Neuronal stem cell (in vitro differentiated cells): ENCODE measurements around the gene IGSF21.

Experiments used
- DNase-seq: peaks from one replicate; pipeline ENCODE4 v3.0.0-alpha.2; 2013; ENCODE audit warnings: low spot score
- H2AFZ ChIP-seq: one replicate; pipeline ENCODE4 v1.6.1; 2013; ENCODE audit warnings: mild to moderate bottlenecking, low read length, inconsistent platforms
- H2AK5ac ChIP-seq: 2 replicates; pipeline ENCODE4 v1.6.1; 2013; ENCODE audit warnings: low read depth, mild to moderate bottlenecking, inconsistent platforms, low read length, moderate library complexity, mixed read lengths
- H2BK120ac ChIP-seq: 2 replicates; pipeline ENCODE4 v1.6.1; 2013; ENCODE audit warnings: low read depth, mild to moderate bottlenecking, inconsistent platforms, low read length, moderate library complexity, mixed read lengths
- H2BK12ac ChIP-seq: one replicate; pipeline ENCODE4 v1.6.1; 2013; ENCODE audit warnings: low read length, inconsistent platforms
- H2BK15ac ChIP-seq: 2 replicates; pipeline ENCODE4 v1.6.1; 2013; ENCODE audit warnings: mild to moderate bottlenecking, low read length, inconsistent platforms, mixed read lengths
- H2BK5ac ChIP-seq: one replicate; pipeline ENCODE4 v1.6.1; 2013; ENCODE audit warnings: inconsistent platforms, mild to moderate bottlenecking, low read length, moderate library complexity
- H3K14ac ChIP-seq: one replicate; pipeline ENCODE4 v1.6.1; 2013; ENCODE audit warnings: low read length, inconsistent platforms
- H3K18ac ChIP-seq: 2 replicates; pipeline ENCODE4 v1.6.1; 2013; ENCODE audit warnings: low read length, inconsistent platforms
- H3K23ac ChIP-seq: 2 replicates; pipeline ENCODE4 v1.6.1; 2013; ENCODE audit warnings: low read depth, mild to moderate bottlenecking, mixed read lengths, low read length, inconsistent platforms; ENCODE audit not compliant: poor library complexity
- H3K27ac ChIP-seq: replicated peaks from 3 replicates; pipeline ENCODE4 v1.5.1; 2013; ENCODE audit warnings: low read length, inconsistent platforms
- H3K27me3 ChIP-seq, 3 experiments: 2 replicates each; pipeline ENCODE4 v1.6.1; 2013; ENCODE audit warnings: low read length in 3 of 3, mild to moderate bottlenecking in 2 of 3, inconsistent platforms in 1 of 3, low read depth in 1 of 3, mixed read lengths in 1 of 3, moderate library complexity in 1 of 3; ENCODE audit not compliant: control insufficient read depth in 3 of 3, insufficient read depth in 3 of 3
- H3K36me3 ChIP-seq, 2 donors: replicated peaks in 1 of 2; 2 replicates each; pipeline ENCODE4 v1.6.1; 2013; ENCODE audit warnings: low read length in 2 of 2; ENCODE audit not compliant: control insufficient read depth in 2 of 2, insufficient read depth in 2 of 2
- H3K4ac ChIP-seq: 2 replicates; pipeline ENCODE4 v1.6.1; 2013; ENCODE audit warnings: inconsistent platforms, mild to moderate bottlenecking, low read length, moderate library complexity
- H3K4me1 ChIP-seq, 2 donors: 1 replicate in 1 of 2; 2 replicates in 1 of 2; pipeline ENCODE4 v1.6.1; 2013; ENCODE audit warnings: low read length in 2 of 2, low read depth in 1 of 2; ENCODE audit not compliant: control insufficient read depth in 2 of 2, insufficient read depth in 1 of 2
- H3K4me2 ChIP-seq: one replicate; pipeline ENCODE4 v1.6.1; 2013; ENCODE audit warnings: mild to moderate bottlenecking, low read length, inconsistent platforms; ENCODE audit not compliant: insufficient read depth, poor library complexity, severe bottlenecking
- H3K4me3 ChIP-seq, 2 donors: 2 replicates each; pipeline ENCODE4 v1.5.1; 2013; ENCODE audit warnings: low read length in 2 of 2, mild to moderate bottlenecking in 2 of 2, inconsistent platforms in 1 of 2, moderate library complexity in 1 of 2
- H3K79me1 ChIP-seq: one replicate; pipeline ENCODE4 v1.6.1; 2013; ENCODE audit warnings: low read depth, mild to moderate bottlenecking, inconsistent platforms, low read length, moderate library complexity
- H3K9ac ChIP-seq: one replicate; pipeline ENCODE4 v1.6.1; 2013; ENCODE audit warnings: mild to moderate bottlenecking, low read depth, low read length, inconsistent platforms; ENCODE audit not compliant: poor library complexity
- H3K9me3 ChIP-seq, 2 donors: replicated peaks in 1 of 2; 2 replicates each; pipeline versions ENCODE3 to v1.6.1; 2013; ENCODE audit warnings: low read length in 2 of 2, mild to moderate bottlenecking in 2 of 2, inconsistent platforms in 1 of 2, low read depth in 1 of 2, mixed read lengths in 1 of 2, moderate library complexity in 1 of 2; ENCODE audit not compliant: control insufficient read depth in 2 of 2, insufficient read depth in 1 of 2
- H4K8ac ChIP-seq: one replicate; pipeline ENCODE4 v1.6.1; 2013; ENCODE audit warnings: low read depth, mild to moderate bottlenecking, inconsistent platforms, low read length, moderate library complexity
- H4K91ac ChIP-seq: one replicate; pipeline ENCODE4 v1.6.1; 2013; ENCODE audit warnings: low read length, low read depth, mild to moderate bottlenecking, inconsistent platforms; ENCODE audit not compliant: poor library complexity
- WGBS, 2 donors: extraction: QIAGEN DNeasy Blood & Tissue Kit; methylation state at CpG; one replicate each; pipeline ENCODE4 v1.1.7; 2013; ENCODE audit warnings: missing lambda C conversion rate in 2 of 2, mixed read lengths in 1 of 2; ENCODE audit not compliant: insufficient read length in 2 of 2, insufficient replicate concordance in 1 of 2; ENCODE audit errors: extremely low coverage in 2 of 2; 5-methylcytosine and 5-hydroxymethylcytosine counted together

Gene IGSF21

DNA sequence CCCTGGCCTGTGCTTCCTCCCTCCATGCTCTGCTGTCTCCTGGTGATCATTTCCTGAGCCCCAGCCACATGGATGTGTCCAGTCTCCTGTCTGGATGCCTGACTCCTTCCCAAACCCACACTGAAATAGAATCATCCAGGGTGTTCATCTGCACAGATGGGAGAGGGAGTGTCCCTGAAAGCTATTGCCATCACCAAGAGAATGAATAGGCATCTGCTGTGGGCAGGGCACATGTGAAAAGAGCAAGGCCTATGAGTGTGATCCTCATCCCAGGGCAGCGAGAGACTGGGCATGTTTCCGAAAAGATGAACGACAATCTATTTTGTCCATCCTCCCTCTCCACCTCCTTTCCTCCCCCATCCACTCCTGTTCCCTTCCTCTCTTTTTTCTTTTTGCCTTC is 5.0 kb downstream of the IGSF21 start:
- Histone ChIP-seq H3K9ac (no peak overlapping the region), H3K4ac (no peak overlapping the region), H2AK5ac (no peak overlapping the region), H2BK5ac (no peak overlapping the region), H3K18ac (no peak overlapping the region), H3K36me3 (no peaks in the 10 kb centered on the region), H3K14ac (no peak overlapping the region), H3K4me2 (no peak overlapping the region), H2BK15ac (no peak overlapping the region), H4K8ac (no peak overlapping the region), H3K4me3 (no peak overlapping the region), H3K4me1 (peaks cover 0 to 16% of the 10 kb centered on the region in 2 donors), H2AFZ (no peak overlapping the region), H3K23ac (no peak overlapping the region), H3K27me3 (peaks cover 15 to 66% (median 35%) of the 10 kb centered on the region in 3 experiments), H2BK120ac (no peak overlapping the region), H3K9me3 (no peaks in the 10 kb centered on the region), H4K91ac (no peak overlapping the region), H3K79me1 (no peaks in the 10 kb centered on the region), H3K27ac (no peak overlapping the region), H2BK12ac (no peak overlapping the region)
- no peak for DNase-seq
- WGBS, 2 donors, result no CpG with 5 or more reads among the region's 3 CpGs

DNA sequence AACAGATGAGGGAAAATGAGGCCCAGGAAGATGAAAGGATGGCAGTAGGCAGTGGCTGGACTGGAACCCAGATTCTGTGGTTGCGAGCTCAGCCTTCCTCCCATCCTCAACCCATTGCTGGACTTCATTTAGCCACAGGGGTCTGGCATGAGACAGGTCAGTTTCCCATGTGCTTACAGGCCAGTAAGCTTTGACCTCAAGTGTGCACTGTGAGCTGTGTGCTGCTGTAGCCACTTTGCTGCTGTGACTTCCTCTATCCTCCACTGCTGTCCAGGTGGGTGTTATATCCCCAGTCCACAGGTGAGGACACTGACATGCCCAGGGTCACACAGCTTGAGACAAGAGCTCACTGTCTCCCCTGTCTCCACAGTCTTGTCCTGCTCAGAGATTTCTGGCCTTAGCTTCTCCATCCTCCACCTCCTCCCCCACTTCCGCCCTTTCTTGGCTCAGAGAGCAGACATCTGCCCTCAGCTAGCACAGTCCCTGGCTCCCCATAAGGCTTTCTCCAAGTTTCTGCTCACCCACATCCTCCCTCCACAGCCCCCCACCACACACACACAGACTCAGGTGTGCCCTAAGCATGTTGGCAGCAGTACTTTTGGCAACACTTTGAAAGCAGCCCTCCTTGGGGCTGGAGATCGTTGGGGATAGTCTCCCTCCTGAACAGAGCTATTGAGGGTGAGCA is 7.3 kb downstream of the IGSF21 start:
- H3K4me2 ChIP-seq, result no peak overlapping the region
- no peak overlapping the region for H4K91ac ChIP-seq
- H3K4ac ChIP-seq, result peak overlapping the region; percentile 48
- H3K4me3 ChIP-seq, result no peak overlapping the region
- H3K14ac ChIP-seq, result no peak overlapping the region
- H2BK120ac ChIP-seq, result no peak overlapping the region
- H4K8ac ChIP-seq, result no peak overlapping the region
- H2AK5ac ChIP-seq, result peak overlapping the region; percentile 48
- peaks cover 0 to 51% (median 17%) of the 10 kb centered on the region in 3 experiments for H3K27me3 ChIP-seq
- H3K18ac ChIP-seq, result peak overlapping the region; percentile 11
- peaks cover 0 to 8% of the 10 kb centered on the region in 2 donors for H3K4me1 ChIP-seq
- no peak overlapping the region for H2AFZ ChIP-seq
- no peaks in the 10 kb centered on the region for H3K79me1 ChIP-seq
- H3K36me3 ChIP-seq, result no peaks in the 10 kb centered on the region
- H3K27ac ChIP-seq, result no peak overlapping the region
- DNase-seq, result no peak
- no peaks in the 10 kb centered on the region for H3K9me3 ChIP-seq
- H2BK15ac ChIP-seq, result peak overlapping the region; percentile 8
- H2BK12ac ChIP-seq, result no peak overlapping the region
- no peak overlapping the region for H3K23ac ChIP-seq
- no peak overlapping the region for H2BK5ac ChIP-seq
- H3K9ac ChIP-seq, result peak overlapping the region; percentile 9
- no CpG with 5 or more reads among the region's 3 CpGs for WGBS, 2 donors

DNA sequence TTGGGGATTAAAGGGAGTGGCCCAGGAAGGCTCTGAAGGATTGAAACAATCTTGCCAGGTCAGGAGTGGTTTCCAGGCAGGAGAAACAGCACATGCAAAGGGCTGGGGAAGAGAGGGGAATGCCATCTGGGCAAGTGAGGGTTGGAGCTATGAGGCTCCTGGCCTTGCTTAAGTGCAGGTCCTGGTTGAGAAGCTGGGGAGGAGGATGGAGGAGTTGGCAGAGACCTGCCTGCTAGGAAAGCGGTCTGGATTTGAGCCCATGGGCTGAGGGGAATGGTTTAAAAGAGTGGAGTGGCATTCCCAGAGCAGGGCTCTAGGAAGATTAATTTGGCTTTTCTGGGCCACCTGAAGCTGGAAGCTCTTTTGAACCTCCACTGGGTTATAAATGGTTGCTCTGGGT is 9.2 kb downstream of the IGSF21 start:
- no peak overlapping the region for H2BK12ac ChIP-seq
- no peak overlapping the region for H3K23ac ChIP-seq
- H2AFZ ChIP-seq, result no peak overlapping the region
- no peaks in the 10 kb centered on the region for H3K79me1 ChIP-seq
- H2BK120ac ChIP-seq, result no peak overlapping the region
- H3K4ac ChIP-seq, result no peak overlapping the region
- no peak for DNase-seq
- no peak overlapping the region for H3K4me3 ChIP-seq
- no peak overlapping the region for H4K91ac ChIP-seq
- H2AK5ac ChIP-seq, result no peak overlapping the region
- peak overlapping the region; percentile 13 for H3K18ac ChIP-seq
- H3K9me3 ChIP-seq, result no peaks in the 10 kb centered on the region
- H3K27ac ChIP-seq, result no peak overlapping the region
- H3K36me3 ChIP-seq, result no peaks in the 10 kb centered on the region
- WGBS, 2 donors, result no CpG with 5 or more reads among the region's 1 CpG
- no peak overlapping the region for H3K14ac ChIP-seq
- no peak overlapping the region for H2BK5ac ChIP-seq
- peaks cover 0 to 7% of the 10 kb centered on the region in 2 donors for H3K4me1 ChIP-seq
- H3K27me3 ChIP-seq, result peaks cover 0 to 32% (median 5%) of the 10 kb centered on the region in 3 experiments
- H3K9ac ChIP-seq, result no peak overlapping the region
- H2BK15ac ChIP-seq, result no peak overlapping the region
- H3K4me2 ChIP-seq, result no peak overlapping the region
- H4K8ac ChIP-seq, result no peak overlapping the region

DNA sequence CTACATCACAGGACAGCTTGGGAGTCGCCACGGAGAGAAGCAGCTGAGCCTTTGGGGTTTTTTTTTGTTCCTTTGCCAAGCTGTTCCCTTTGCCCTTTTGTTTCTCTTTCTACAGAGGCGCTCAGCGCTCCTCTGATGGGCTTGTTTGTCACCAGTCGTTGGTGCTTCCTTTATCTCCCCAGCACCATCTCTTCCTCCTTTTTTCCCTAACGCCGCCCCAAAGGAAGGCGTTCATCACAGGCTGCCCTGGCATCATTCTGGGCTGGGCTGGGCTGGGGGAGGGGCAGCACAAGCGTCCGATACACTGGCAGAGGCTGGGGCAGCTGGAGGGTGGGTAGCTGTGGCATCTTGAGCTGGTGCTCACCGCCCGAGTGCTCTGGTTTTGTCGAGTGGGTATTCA is 10.5 kb downstream of the IGSF21 start:
- Histone ChIP-seq H3K27me3 (peaks cover 0 to 19% (median 0%) of the 10 kb centered on the region in 3 experiments), H3K79me1 (no peaks in the 10 kb centered on the region), H3K9ac (peak overlapping the region; percentile 18), H3K4me3 (no peak overlapping the region), H3K4ac (no peak overlapping the region), H4K8ac (no peak overlapping the region), H2BK15ac (no peak overlapping the region), H2BK12ac (no peak overlapping the region), H2BK120ac (no peak overlapping the region), H3K36me3 (no peaks in the 10 kb centered on the region), H3K27ac (no peak overlapping the region), H3K23ac (no peak overlapping the region), H2AFZ (no peak overlapping the region), H3K18ac (peak overlapping the region; percentile 58), H3K9me3 (no peaks in the 10 kb centered on the region), H2AK5ac (no peak overlapping the region), H2BK5ac (no peak overlapping the region), H4K91ac (no peak overlapping the region), H3K4me1 (peaks cover 0 to 7% of the 10 kb centered on the region in 2 donors), H3K4me2 (no peak overlapping the region), H3K14ac (no peak overlapping the region)
- WGBS, 2 donors, result no CpG with 5 or more reads among the region's 13 CpGs
- no peak for DNase-seq
